B cell (primary cell): ENCODE results near the gene CPA2. TPM values are rescaled to one million over a fixed set of nuclear protein-coding genes. Genes with fewer than 3 reads are reported as not detected.
"Not testable (repeated sequence)": the region's sequence is repeated elsewhere in the genome, so short reads cannot be mapped to it uniquely, and the experiment has no call there.

Experiments used
- ATAC-seq: fragments of 200-7000 bp; cut with Tn5 transposase; one replicate; pipeline ENCODE4 v1.10.0; 2021; ENCODE audit warnings: low read depth, mild to moderate bottlenecking, moderate number of reproducible peaks, moderate library complexity
- CTCF ChIA-PET: fragments of 350-600 bp; sonication (Branson Sonifier 250); formaldehyde crosslinking; loops from one replicate; lab custom pipeline; 2021; ENCODE audit warnings: antibody characterized with exemption, inconsistent platforms; lab: Charles Lee
- POLR2A ChIA-PET: fragments of 350-600 bp; sonication (Branson Sonifier 250); formaldehyde crosslinking; loops from one replicate; lab custom pipeline; 2021; ENCODE audit warnings: antibody characterized with exemption; lab: Charles Lee
- DNase-seq: peaks from one replicate; pipeline ENCODE4 v3.0.0; 2013
- H2AFZ ChIP-seq: 2 replicates; pipeline ENCODE4 v1.6.1; 2012; ENCODE audit warnings: mild to moderate bottlenecking, low read depth, low read length; ENCODE audit not compliant: insufficient read depth, poor library complexity, severe bottlenecking
- H3K27ac ChIP-seq, 2 donors: 1 replicate in 1 of 2; 2 replicates in 1 of 2; pipeline ENCODE4 v1.5.1; 2012 to 2013; ENCODE audit warnings: low read length in 2 of 2, mild to moderate bottlenecking in 2 of 2, moderate library complexity in 1 of 2
- H3K27me3 ChIP-seq, 4 experiments: fragments of 200-600 bp in 1 of 4; sonication (generic) in 1 of 4; replicated peaks in 1 of 4; 1 replicate in 2 of 4; 2 replicates in 2 of 4; pipeline versions ENCODE4 v1.6.1 to v1.7.0; 2013 to 2016; ENCODE audit warnings: low read length in 3 of 4, mild to moderate bottlenecking in 2 of 4, mixed read lengths in 1 of 4, moderate library complexity in 1 of 4; ENCODE audit not compliant: insufficient read depth in 4 of 4, control insufficient read depth in 3 of 4; ENCODE audit errors: control extremely low read depth in 1 of 4
- H3K36me3 ChIP-seq, 2 experiments: replicated peaks in 1 of 2; 1 replicate in 1 of 2; 2 replicates in 1 of 2; pipeline versions ENCODE4 v1.6.1 to v1.7.1; 2013; ENCODE audit warnings: low read length in 1 of 2; ENCODE audit not compliant: insufficient read depth in 2 of 2, control insufficient read depth in 1 of 2; ENCODE audit errors: control extremely low read depth in 1 of 2, extremely low read depth in 1 of 2
- H3K4me1 ChIP-seq, 2 donors: fragments of 200-600 bp in 1 of 2; sonication (generic) in 1 of 2; 1 replicate in 1 of 2; 2 replicates in 1 of 2; pipeline versions ENCODE4 v1.5.1 to v1.6.1; 2013 to 2017; ENCODE audit warnings: low read length in 2 of 2; ENCODE audit not compliant: control insufficient read depth in 2 of 2, insufficient read depth in 2 of 2
- H3K4me2 ChIP-seq: replicated peaks from 2 replicates; pipeline ENCODE3; 2012; ENCODE audit warnings: mild to moderate bottlenecking, low read depth, low read length; ENCODE audit not compliant: poor library complexity, severe bottlenecking
- H3K4me3 ChIP-seq, 5 experiments: fragments of 200-600 bp in 1 of 5; sonication (generic) in 1 of 5; 1 replicate in 3 of 5; 2 replicates in 2 of 5; pipeline versions ENCODE4 v1.5.1 to v1.7.0; 2011 to 2016; ENCODE audit warnings: low read length in 4 of 5, mild to moderate bottlenecking in 4 of 5, low read depth in 2 of 5, control low read depth in 1 of 5, moderate library complexity in 1 of 5; ENCODE audit not compliant: insufficient read depth in 1 of 5; ENCODE audit errors: control extremely low read depth in 1 of 5, extremely low read depth in 1 of 5
- H3K79me2 ChIP-seq: fragments of 200-600 bp; sonication (generic); one replicate; pipeline ENCODE4 v1.6.0; 2016; ENCODE audit warnings: low read length; ENCODE audit not compliant: control insufficient read depth, insufficient read depth
- H3K9ac ChIP-seq: fragments of 200-600 bp; sonication (generic); 2 replicates; pipeline ENCODE4 v1.6.1; 2017; ENCODE audit warnings: mild to moderate bottlenecking, low read length, moderate library complexity
- H3K9me3 ChIP-seq, 3 donors: one replicate each; pipeline versions ENCODE4 v1.6.1 to v1.7.1; 2013; ENCODE audit warnings: low read length in 2 of 3; ENCODE audit not compliant: control insufficient read depth in 2 of 3, insufficient read depth in 1 of 3; ENCODE audit errors: control extremely low read depth in 1 of 3
- H4K20me1 ChIP-seq: 2 replicates; pipeline ENCODE4 v1.6.0; 2012; ENCODE audit warnings: mild to moderate bottlenecking, low read length; ENCODE audit not compliant: insufficient read depth, control insufficient read depth, poor library complexity, severe bottlenecking
- H3K27ac Mint-ChIP-seq: one replicate; pipeline ENCODE4 v1.8.0; 2021; ENCODE audit warnings: mixed read lengths
- H3K27me3 Mint-ChIP-seq: one replicate; pipeline ENCODE4 v1.8.0; 2021; ENCODE audit warnings: mixed read lengths
- H3K4me1 Mint-ChIP-seq: one replicate; pipeline ENCODE4 v1.8.0; 2021; ENCODE audit warnings: mixed read lengths
- H3K4me3 Mint-ChIP-seq: one replicate; pipeline ENCODE4 v1.8.0; 2021; ENCODE audit warnings: mixed read lengths
- H3K9me3 Mint-ChIP-seq: one replicate; pipeline ENCODE4 v1.8.0; 2022; ENCODE audit warnings: mixed read lengths; ENCODE audit not compliant: insufficient read depth
- EZH2 ChIP-seq: IDR thresholded peaks from 2 replicates; pipeline ENCODE4 v1.6.1; 2012; ENCODE audit warnings: borderline replicate concordance, low read depth, mild to moderate bottlenecking, moderate library complexity, low read length; ENCODE audit not compliant: insufficient read depth, poor library complexity, severe bottlenecking
- WGBS: methylation state at CpG from one replicate; pipeline ENCODE4 v1.1.5; 2013; ENCODE audit warnings: missing lambda C conversion rate; ENCODE audit not compliant: insufficient coverage; 5-methylcytosine and 5-hydroxymethylcytosine counted together
- intact Hi-C: fragments of 100-400 bp; cut with micrococcal nuclease; formaldehyde crosslinking; loops from one replicate; pipeline ENCODE4 v1.10.0; 2022
- polyA plus RNA-seq: library from polyadenylated mRNA; depleted of rRNA; stranded (reverse); fragments of >200 nt; gene quantifications from 2 replicates; pipeline ENCODE4 v1.2.3, GENCODE V29; 2012
- total RNA-seq, 2 donors: library from RNA; stranded (reverse); fragments of 120-200 nt in 1 of 2; gene quantifications; 1 replicate in 1 of 2; 2 replicates in 1 of 2; pipeline versions ENCODE4 v1.2.3 to v1.2.4, GENCODE V29; 2013 to 2022
- TF ChIP-seq, protein P1 (sequence below): fragments of 200-600 bp; IDR thresholded peaks from one replicate; pipeline ENCODE4 v1.8.0; 2022; ENCODE audit warnings: antibody characterized with exemption, mild to moderate bottlenecking

Gene CPA2
- total and polyA plus RNA-seq, 2 donors (not counting 1 experiment from before 2014, with no cell fraction given) = not detected

DNA sequence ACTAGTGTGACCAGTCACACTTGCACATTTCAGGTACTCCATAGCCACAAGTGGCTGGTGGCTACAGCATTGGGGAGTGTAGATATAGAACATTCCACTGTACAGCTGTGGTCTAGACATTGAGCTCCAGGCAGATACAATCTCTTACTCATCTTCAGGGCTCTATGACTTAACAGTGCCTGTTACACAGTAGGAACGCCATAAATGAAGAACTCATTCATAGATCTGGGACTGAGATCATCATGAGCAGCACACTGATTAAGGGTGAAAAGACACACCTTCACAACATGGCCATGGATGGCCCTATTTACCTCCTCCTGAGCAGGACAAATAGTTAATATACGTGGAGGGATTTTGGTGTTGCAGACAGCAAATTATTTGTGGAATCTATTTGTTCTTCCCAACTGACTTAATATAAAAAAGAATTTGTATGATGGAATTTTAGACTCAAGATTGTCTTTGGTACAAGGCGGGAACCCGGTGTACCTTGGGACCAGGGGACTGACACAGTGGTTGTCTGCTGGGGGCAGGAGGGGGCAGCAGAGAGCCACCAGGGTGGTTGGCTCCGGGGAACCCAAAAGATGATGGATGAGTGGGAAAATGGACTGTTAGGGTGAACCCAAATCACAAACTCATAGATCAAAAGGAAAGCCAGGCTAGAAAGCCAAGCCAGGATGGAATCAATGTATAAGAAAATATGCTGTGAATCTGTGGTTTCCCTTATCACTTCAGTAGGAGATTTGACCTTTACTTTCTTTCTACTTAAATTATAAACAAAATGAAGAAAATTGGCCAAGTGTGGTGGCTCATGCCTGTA lies 24.3 kb upstream of the CPA2 start:
- WGBS = 59% methylated on average over 3 of the region's 5 CpGs
- intact Hi-C loops = loop anchor here (2.0 kb wide), 1 partner anchor 590 kb away; no protein-coding TSS in a partner anchor
- H3K27ac ChIP-seq = no peak overlapping the region
- peaks cover 0 to 6% (median 3%) of the 10 kb centered on the region in 3 donors for H3K9me3 ChIP-seq
- peaks cover 9% of the 10 kb centered on the region for H3K27me3 Mint-ChIP-seq
- H3K4me1 Mint-ChIP-seq = peaks cover 5% of the 10 kb centered on the region
- no peaks in the 10 kb centered on the region for H3K36me3 ChIP-seq
- POLR2A ChIA-PET = no interaction called here
- H4K20me1 ChIP-seq = no peaks in the 10 kb centered on the region
- TF ChIP-seq EZH2 = no peak
- TF ChIP-seq, protein P1, sequence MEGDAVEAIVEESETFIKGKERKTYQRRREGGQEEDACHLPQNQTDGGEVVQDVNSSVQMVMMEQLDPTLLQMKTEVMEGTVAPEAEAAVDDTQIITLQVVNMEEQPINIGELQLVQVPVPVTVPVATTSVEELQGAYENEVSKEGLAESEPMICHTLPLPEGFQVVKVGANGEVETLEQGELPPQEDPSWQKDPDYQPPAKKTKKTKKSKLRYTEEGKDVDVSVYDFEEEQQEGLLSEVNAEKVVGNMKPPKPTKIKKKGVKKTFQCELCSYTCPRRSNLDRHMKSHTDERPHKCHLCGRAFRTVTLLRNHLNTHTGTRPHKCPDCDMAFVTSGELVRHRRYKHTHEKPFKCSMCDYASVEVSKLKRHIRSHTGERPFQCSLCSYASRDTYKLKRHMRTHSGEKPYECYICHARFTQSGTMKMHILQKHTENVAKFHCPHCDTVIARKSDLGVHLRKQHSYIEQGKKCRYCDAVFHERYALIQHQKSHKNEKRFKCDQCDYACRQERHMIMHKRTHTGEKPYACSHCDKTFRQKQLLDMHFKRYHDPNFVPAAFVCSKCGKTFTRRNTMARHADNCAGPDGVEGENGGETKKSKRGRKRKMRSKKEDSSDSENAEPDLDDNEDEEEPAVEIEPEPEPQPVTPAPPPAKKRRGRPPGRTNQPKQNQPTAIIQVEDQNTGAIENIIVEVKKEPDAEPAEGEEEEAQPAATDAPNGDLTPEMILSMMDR = peak; percentile 64
- H3K4me2 ChIP-seq = no peak overlapping the region
- H3K27me3 ChIP-seq = no peaks in the 10 kb centered on the region
- no peaks in the 10 kb centered on the region for H3K4me1 ChIP-seq
- ATAC-seq (peak; percentile 28), DNase-seq (peak; percentile 25)
- CTCF ChIA-PET = interaction anchor here (0.6 to 1.9 kb wide), 3 partner anchors 103 to 517 kb away, joined by 4 to 9 read pairs (median 4); no protein-coding TSS in a partner anchor
- no peak overlapping the region for H3K4me3 Mint-ChIP-seq
- peaks cover 8% of the 10 kb centered on the region for H3K9me3 Mint-ChIP-seq
- no peaks in the 10 kb centered on the region for H3K79me2 ChIP-seq
- no peak overlapping the region for H3K27ac Mint-ChIP-seq
- H3K4me3 ChIP-seq = no peak overlapping the region
- H2AFZ ChIP-seq = no peak overlapping the region
- H3K9ac ChIP-seq = no peak overlapping the region

DNA sequence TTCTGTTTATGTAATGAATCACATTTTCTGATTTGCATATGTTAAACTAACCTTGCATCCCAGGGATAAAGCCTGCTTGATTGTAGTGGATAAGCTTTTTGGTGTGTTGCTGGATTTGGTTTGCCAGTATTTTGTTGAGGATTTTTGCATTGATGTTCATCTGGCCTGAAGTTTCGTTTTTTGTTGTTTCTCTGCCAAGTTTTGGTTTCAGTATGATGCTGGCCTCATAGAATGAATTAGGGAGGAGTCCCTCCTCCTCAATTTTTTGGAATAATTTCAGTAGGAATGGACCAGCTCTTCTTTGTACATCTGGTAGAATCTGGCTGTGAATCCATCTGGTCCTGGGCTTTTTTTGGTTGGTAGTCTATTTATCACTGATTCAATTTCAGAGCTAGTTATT lies 23.2 kb upstream of the CPA2 start:
- H3K4me1 ChIP-seq, H3K4me1 Mint-ChIP-seq, H3K9me3 Mint-ChIP-seq, H4K20me1 ChIP-seq, H3K36me3 ChIP-seq, ATAC-seq, H3K4me3 Mint-ChIP-seq, H3K27me3 ChIP-seq, H3K4me3 ChIP-seq, H3K27me3 Mint-ChIP-seq, H3K9ac ChIP-seq, POLR2A ChIA-PET, DNase-seq, H3K9me3 ChIP-seq, H2AFZ ChIP-seq, H3K27ac Mint-ChIP-seq, H3K27ac ChIP-seq, H3K79me2 ChIP-seq, H3K4me2 ChIP-seq: not testable (repeated sequence)
- intact Hi-C loops = loop anchor here (2.0 kb wide), 1 partner anchor 589 kb away; no protein-coding TSS in a partner anchor
- WGBS = 57% methylated on average over 1 of the region's 1 CpG
- CTCF ChIA-PET = interaction anchor here (1.9 kb wide), 1 partner anchor 514 kb away, joined by 9 read pairs; no protein-coding TSS in a partner anchor

DNA sequence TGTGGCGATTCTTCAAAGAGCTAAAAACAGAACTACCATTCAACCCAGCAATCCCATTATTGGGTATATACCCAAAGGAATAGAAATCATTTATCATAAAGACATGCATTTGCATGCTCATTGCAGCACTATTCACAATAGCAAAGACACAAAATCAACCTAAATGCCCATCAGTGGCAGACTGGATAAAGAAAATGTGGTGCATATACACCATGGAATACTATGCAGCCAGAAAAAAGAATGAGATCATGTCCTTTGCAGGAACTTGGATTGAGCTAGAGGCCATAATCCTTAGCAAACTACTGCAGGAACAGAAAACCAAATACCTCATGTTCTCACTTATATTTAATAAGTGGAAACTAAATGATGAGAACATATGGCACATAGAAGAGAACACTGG lies 20.2 kb upstream of the CPA2 start:
- H3K27me3 ChIP-seq, POLR2A ChIA-PET, H3K9me3 ChIP-seq, intact Hi-C loops, H3K4me2 ChIP-seq, H3K27ac ChIP-seq, H3K4me1 ChIP-seq, H3K9me3 Mint-ChIP-seq, H2AFZ ChIP-seq, H3K27ac Mint-ChIP-seq, H3K9ac ChIP-seq, DNase-seq, CTCF ChIA-PET, H3K79me2 ChIP-seq, H3K4me3 Mint-ChIP-seq, H4K20me1 ChIP-seq, H3K4me3 ChIP-seq, ATAC-seq, H3K27me3 Mint-ChIP-seq, H3K4me1 Mint-ChIP-seq, H3K36me3 ChIP-seq: not testable (repeated sequence)
- WGBS = no CpG with 5 or more reads among the region's 1 CpG
